H9 (cell line): Measurements from ENCODE around the gene USB1. TPM values are rescaled to one million over a fixed set of nuclear protein-coding genes. Genes with fewer than 3 reads are reported as not detected.

Experiments
- DNase-seq: peaks from one replicate; pipeline ENCODE4 v3.0.0-alpha.2; 2017
- H2AFZ ChIP-seq: one replicate; pipeline ENCODE4 v1.6.1; 2013; ENCODE audit warnings: mild to moderate bottlenecking, low read length, control low read depth, moderate library complexity
- H2AK5ac ChIP-seq: 2 replicates; pipeline ENCODE4 v1.6.1; 2013; ENCODE audit warnings: low read length, control low read depth, mixed read lengths; ENCODE audit not compliant: insufficient read length
- H2BK120ac ChIP-seq: one replicate; pipeline ENCODE4 v1.6.1; 2013; ENCODE audit warnings: low read depth, mild to moderate bottlenecking, low read length, control low read depth, inconsistent platforms; ENCODE audit not compliant: poor library complexity, severe bottlenecking
- H2BK12ac ChIP-seq: 2 replicates; pipeline ENCODE4 v1.6.1; 2013; ENCODE audit warnings: low read length, control low read depth, mixed read lengths, low read depth; ENCODE audit not compliant: insufficient read length
- H2BK15ac ChIP-seq: 2 replicates; pipeline ENCODE4 v1.6.1; 2013; ENCODE audit warnings: low read depth, low read length, control low read depth
- H2BK20ac ChIP-seq: one replicate; pipeline ENCODE4 v1.6.1; 2013; ENCODE audit warnings: low read depth, mild to moderate bottlenecking, low read length, control low read depth, inconsistent platforms; ENCODE audit not compliant: poor library complexity, severe bottlenecking
- H2BK5ac ChIP-seq: 2 replicates; pipeline ENCODE4 v1.6.1; 2013; ENCODE audit warnings: low read length, control low read depth, mixed read lengths; ENCODE audit not compliant: insufficient read length
- H3K14ac ChIP-seq: 2 replicates; pipeline ENCODE4 v1.6.1; 2013; ENCODE audit warnings: low read length, control low read depth; ENCODE audit not compliant: insufficient read depth
- H3K18ac ChIP-seq: 2 replicates; pipeline ENCODE4 v1.6.1; 2013; ENCODE audit warnings: low read depth, mild to moderate bottlenecking, mixed read lengths, low read length, control low read depth; ENCODE audit not compliant: insufficient read length
- H3K23ac ChIP-seq: 2 replicates; pipeline ENCODE4 v1.6.1; 2013; ENCODE audit warnings: low read length, control low read depth, mixed read lengths, low read depth; ENCODE audit not compliant: insufficient read length
- H3K23me2 ChIP-seq: 2 replicates; pipeline ENCODE4 v1.6.1; 2013; ENCODE audit warnings: low read depth, mild to moderate bottlenecking, mixed read lengths, low read length, control low read depth; ENCODE audit not compliant: insufficient read length, poor library complexity, severe bottlenecking
- H3K27ac ChIP-seq: 2 replicates; pipeline ENCODE4 v1.5.1; 2013; ENCODE audit warnings: low read length, control low read depth, mixed read lengths, low read depth; ENCODE audit not compliant: insufficient read length
- H3K27me3 ChIP-seq: 2 replicates; pipeline ENCODE4 v1.6.1; 2013; ENCODE audit warnings: low read length, control low read depth, inconsistent platforms; ENCODE audit not compliant: insufficient read depth
- H3K4ac ChIP-seq: 2 replicates; pipeline ENCODE4 v1.6.1; 2013; ENCODE audit warnings: low read depth, mild to moderate bottlenecking, control low read depth, inconsistent platforms, low read length, moderate library complexity
- H3K4me1 ChIP-seq: 2 replicates; pipeline ENCODE4 v1.6.1; 2013; ENCODE audit warnings: low read length, control low read depth, inconsistent platforms; ENCODE audit not compliant: insufficient read depth
- H3K4me2 ChIP-seq: 2 replicates; pipeline ENCODE4 v1.6.1; 2013; ENCODE audit warnings: low read length, control low read depth, mixed read lengths; ENCODE audit not compliant: insufficient read length, insufficient read depth
- H3K56ac ChIP-seq: 2 replicates; pipeline ENCODE4 v1.6.1; 2013; ENCODE audit warnings: low read depth, mild to moderate bottlenecking, mixed read lengths, low read length, control low read depth; ENCODE audit not compliant: insufficient read length
- H3K79me1 ChIP-seq: 2 replicates; pipeline ENCODE4 v1.6.1; 2013; ENCODE audit warnings: low read depth, mild to moderate bottlenecking, moderate library complexity, low read length, control low read depth, inconsistent platforms; ENCODE audit not compliant: insufficient read depth, poor library complexity, severe bottlenecking
- H3K79me2 ChIP-seq: 2 replicates; pipeline ENCODE4 v1.6.1; 2013; ENCODE audit warnings: low read length, control low read depth, inconsistent platforms; ENCODE audit not compliant: insufficient read depth
- H3K9ac ChIP-seq: 2 replicates; pipeline ENCODE4 v1.6.1; 2013; ENCODE audit warnings: low read length, control low read depth, mixed read lengths; ENCODE audit not compliant: insufficient read length; ENCODE audit errors: extremely low read depth
- H3K9me3 ChIP-seq: one replicate; pipeline ENCODE4 v1.6.1; 2013; ENCODE audit warnings: low read depth, low read length, inconsistent platforms; ENCODE audit not compliant: control insufficient read depth
- H3T11ph ChIP-seq: one replicate; pipeline ENCODE4 v1.6.1; 2013; ENCODE audit warnings: mild to moderate bottlenecking, low read length, control low read depth, inconsistent platforms
- H4K20me1 ChIP-seq: one replicate; pipeline ENCODE4 v1.6.1; 2013; ENCODE audit not compliant: control insufficient read depth, insufficient read length, insufficient read depth
- H4K5ac ChIP-seq: 2 replicates; pipeline ENCODE4 v1.6.1; 2013; ENCODE audit warnings: low read depth, mild to moderate bottlenecking, mixed read lengths, low read length, control low read depth; ENCODE audit not compliant: insufficient read length
- H4K8ac ChIP-seq: replicated peaks from 2 replicates; pipeline ENCODE4 v1.6.1; 2013; ENCODE audit warnings: low read length, control low read depth, mixed read lengths, low read depth; ENCODE audit not compliant: insufficient read length
- H4K91ac ChIP-seq: 2 replicates; pipeline ENCODE4 v1.6.1; 2013; ENCODE audit warnings: low read depth, mild to moderate bottlenecking, moderate library complexity, mixed read lengths, low read length, control low read depth; ENCODE audit not compliant: insufficient read length
- H3K27ac Mint-ChIP-seq, 3 experiments: 2 replicates in 2 of 3; 3 replicates in 1 of 3; pipeline ENCODE4 v1.8.0; 2020 to 2021; ENCODE audit warnings: mixed read lengths in 3 of 3, mild to moderate bottlenecking in 1 of 3, moderate library complexity in 1 of 3
- H3K27me3 Mint-ChIP-seq: 2 replicates; pipeline ENCODE4 v1.8.0; 2021; ENCODE audit warnings: low read depth, mild to moderate bottlenecking, moderate library complexity, mixed read lengths
- H3K36me3 Mint-ChIP-seq, 3 experiments: 2 replicates in 2 of 3; 3 replicates in 1 of 3; pipeline ENCODE4 v1.8.0; 2020 to 2021; ENCODE audit warnings: low read depth in 3 of 3, mixed read lengths in 3 of 3; ENCODE audit not compliant: insufficient read depth in 1 of 3
- H3K4me1 Mint-ChIP-seq, 2 experiments: 2 replicates each; pipeline ENCODE4 v1.8.0; 2020; ENCODE audit warnings: mixed read lengths in 2 of 2
- H3K4me3 Mint-ChIP-seq, 2 experiments: 2 replicates in 1 of 2; 3 replicates in 1 of 2; pipeline ENCODE4 v1.8.0; 2020 to 2021; ENCODE audit warnings: mild to moderate bottlenecking in 2 of 2, mixed read lengths in 2 of 2, moderate library complexity in 1 of 2
- H3K9me3 Mint-ChIP-seq, 2 experiments: 2 replicates in 1 of 2; 3 replicates in 1 of 2; pipeline ENCODE4 v1.8.0; 2020; ENCODE audit warnings: mild to moderate bottlenecking in 2 of 2, mixed read lengths in 2 of 2, moderate library complexity in 1 of 2
- CTCF ChIP-seq: fragments of 200-600 bp; sonication (generic); conservative IDR thresholded peaks from 3 replicates; pipeline ENCODE4 v1.8.0; 2021; ENCODE audit warnings: antibody characterized with exemption, mild to moderate bottlenecking
- WGBS: extraction: QIAGEN DNeasy Blood & Tissue Kit; methylation state at CpG from one replicate; pipeline ENCODE4 v1.1.7; 2013; ENCODE audit warnings: missing lambda C conversion rate, low lambda C conversion rate, mixed read lengths; ENCODE audit not compliant: insufficient read length; ENCODE audit errors: extremely low coverage; 5-methylcytosine and 5-hydroxymethylcytosine counted together
- total RNA-seq: library from RNA; stranded (reverse); gene quantifications from 2 replicates; pipeline ENCODE4 v1.2.1, GENCODE V29; 2021

Gene USB1
- total RNA-seq, 1 experiment from 2014 or later: 65.0 TPM

GRCh38 chr16:58051296-58051695, 50.1 kb downstream of the USB1 start:
- peaks cover 8 to 28% of the 10 kb centered on the region in 2 experiments for H3K4me1 Mint-ChIP-seq

More at GRCh38 chr16:58051296-58051695, 50.1 kb downstream of the USB1 start:
- H2AFZ ChIP-seq: no peak overlapping the region
- H3K23ac ChIP-seq: no peak overlapping the region
- no peak for TF ChIP-seq CTCF
- H2BK5ac ChIP-seq: no peak overlapping the region
- H2BK120ac ChIP-seq: no peak overlapping the region
- no CpG with 5 or more reads among the region's 2 CpGs for WGBS
- H4K20me1 ChIP-seq: no peaks in the 10 kb centered on the region
- no peak overlapping the region for H3T11ph ChIP-seq
- no peak overlapping the region for H2BK15ac ChIP-seq
- H3K27me3 ChIP-seq: no peaks in the 10 kb centered on the region
- H2BK20ac ChIP-seq: no peak overlapping the region
- H4K8ac ChIP-seq: no peak overlapping the region
- no peaks in the 10 kb centered on the region for H3K79me2 ChIP-seq
- H2AK5ac ChIP-seq: no peak overlapping the region
- no peak for DNase-seq
- H3K4me3 Mint-ChIP-seq: no peak overlapping the region
- H3K27me3 Mint-ChIP-seq: peaks cover 5% of the 10 kb centered on the region
- H3K9me3 ChIP-seq: no peaks in the 10 kb centered on the region
- H3K79me1 ChIP-seq: no peaks in the 10 kb centered on the region
- H3K4me1 ChIP-seq: no peaks in the 10 kb centered on the region; the same call in 1 of the 2 replicates
- no peak overlapping the region for H3K9ac ChIP-seq
- H3K56ac ChIP-seq: no peak overlapping the region
- peaks cover 6 to 7% of the 10 kb centered on the region in 2 experiments; a peak in 4 of 5 replicates for H3K9me3 Mint-ChIP-seq
- no peak overlapping the region for H3K18ac ChIP-seq
- H4K91ac ChIP-seq: no peak overlapping the region
- H3K36me3 Mint-ChIP-seq: peaks cover 0 to 4% (median 0%) of the 10 kb centered on the region in 3 experiments; a peak in 2 of 7 replicates
- no peak overlapping the region for H3K4me2 ChIP-seq
- no peak overlapping the region for H3K14ac ChIP-seq
- no peak overlapping the region for H3K27ac ChIP-seq
- H4K5ac ChIP-seq: no peak overlapping the region
- no peak overlapping the region for H3K27ac Mint-ChIP-seq
- H3K23me2 ChIP-seq: no peaks in the 10 kb centered on the region
- H2BK12ac ChIP-seq: no peak overlapping the region
- H3K4ac ChIP-seq: no peak overlapping the region
